GM21515 (cell line): ENCODE results near the gene POU6F2.
"Not testable (repeated sequence)": the region's sequence is repeated elsewhere in the genome, so short reads cannot be mapped to it uniquely, and the experiment has no call there.

Experiments
- ATAC-seq: cut with Tn5 transposase; IDR thresholded peaks from one replicate; pipeline ENCODE4 v1.9.1; 2021; ENCODE audit not compliant: unreplicated experiment

Gene POU6F2

DNA sequence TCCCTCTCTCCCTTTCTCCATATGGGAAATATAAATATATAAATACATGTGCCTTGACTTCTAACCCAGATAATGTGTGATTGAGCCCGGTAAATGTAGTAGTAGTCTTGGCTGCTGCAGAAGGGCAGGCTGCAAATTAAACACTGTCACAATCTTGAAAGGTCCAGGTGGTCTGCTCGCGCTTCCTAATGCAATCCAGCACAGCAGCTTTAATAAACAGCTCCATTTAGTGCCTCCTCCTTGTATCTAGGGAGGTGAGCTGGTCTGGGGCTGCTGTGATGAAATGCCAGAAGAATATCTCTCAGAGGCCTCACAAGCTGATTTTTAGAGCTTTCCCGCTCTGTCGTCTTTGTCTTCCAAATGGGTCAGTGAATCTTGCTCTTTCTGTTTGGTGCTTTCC is 782 bp downstream of the POU6F2 start:
- no peak for ATAC-seq

DNA sequence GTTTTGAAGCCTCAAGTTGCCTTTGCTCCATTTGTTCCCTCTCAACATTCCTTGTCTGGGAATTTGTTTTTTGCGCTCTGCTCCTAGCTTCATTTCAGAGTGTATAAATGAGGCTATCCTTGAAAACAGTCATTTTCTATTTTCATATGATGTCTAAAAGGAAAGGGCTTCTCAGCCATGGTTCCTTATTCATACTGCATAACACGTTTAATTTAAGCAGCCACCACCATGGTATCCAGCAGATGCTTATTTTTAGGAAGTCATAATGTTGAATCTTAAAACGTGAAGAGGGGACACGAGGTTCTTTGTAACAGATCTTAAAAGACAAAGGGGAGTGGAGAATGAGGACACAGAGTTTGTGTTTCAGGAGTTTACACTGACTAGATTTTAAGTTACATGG is 14.5 kb downstream of the POU6F2 start:
- no peak for ATAC-seq

DNA sequence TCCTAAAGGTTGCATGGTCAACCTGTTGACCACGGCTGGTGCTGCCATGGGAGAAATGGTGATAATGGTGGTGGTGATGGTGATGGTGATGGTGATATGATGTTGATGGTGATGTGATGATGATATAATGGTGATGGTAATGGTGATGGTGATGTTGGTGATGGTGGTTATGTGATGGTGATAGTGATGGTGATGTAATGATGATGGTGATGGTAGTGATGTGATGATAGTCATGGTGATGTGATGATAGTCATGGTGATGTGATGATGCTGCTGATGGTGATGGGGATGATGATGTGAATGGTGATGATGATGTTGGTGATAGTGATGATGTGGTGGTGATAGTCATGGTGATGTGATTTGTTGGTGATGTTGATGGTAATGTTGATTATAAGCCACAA is 23.9 kb downstream of the POU6F2 start:
- ATAC-seq, result no peak

DNA sequence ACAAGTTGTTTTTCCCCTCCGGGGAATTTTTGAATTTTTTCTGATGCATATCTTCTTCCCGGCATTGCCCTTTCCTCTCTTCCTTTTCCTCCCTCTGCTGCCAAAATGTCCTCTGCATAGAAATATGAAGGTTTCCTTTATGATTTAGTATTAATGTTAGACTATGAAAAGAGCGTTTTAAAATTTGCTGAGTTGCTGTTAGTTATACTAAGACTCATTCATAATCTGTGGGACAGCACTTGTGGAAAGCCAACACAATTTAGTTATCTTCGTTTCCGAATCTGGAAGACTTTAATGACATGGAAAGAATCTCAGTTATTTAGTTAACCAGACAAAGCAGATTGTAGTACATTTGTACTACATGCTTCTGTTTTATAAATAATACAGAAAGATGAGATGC is 25.0 kb downstream of the POU6F2 start:
- ATAC-seq, result no peak

DNA sequence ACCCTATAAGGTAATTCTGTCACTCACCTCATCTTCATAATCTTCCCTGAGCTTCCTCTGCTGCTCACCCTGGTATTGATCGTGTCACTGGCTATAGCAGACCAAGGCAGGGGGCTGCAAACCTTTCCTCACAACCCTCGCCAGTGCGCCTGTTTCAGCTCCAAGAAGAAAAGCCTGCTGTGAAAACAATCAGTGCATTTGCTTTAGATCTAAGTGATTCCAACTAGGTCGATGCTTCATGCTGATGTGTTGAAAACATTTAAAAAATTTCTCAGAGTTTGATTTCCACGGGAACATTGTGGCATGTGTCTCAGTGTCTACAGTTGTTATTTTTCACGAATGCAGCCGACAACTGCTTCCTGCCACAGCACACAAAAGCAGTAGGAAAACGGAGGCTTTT is 27.3 kb downstream of the POU6F2 start:
- no peak for ATAC-seq

DNA sequence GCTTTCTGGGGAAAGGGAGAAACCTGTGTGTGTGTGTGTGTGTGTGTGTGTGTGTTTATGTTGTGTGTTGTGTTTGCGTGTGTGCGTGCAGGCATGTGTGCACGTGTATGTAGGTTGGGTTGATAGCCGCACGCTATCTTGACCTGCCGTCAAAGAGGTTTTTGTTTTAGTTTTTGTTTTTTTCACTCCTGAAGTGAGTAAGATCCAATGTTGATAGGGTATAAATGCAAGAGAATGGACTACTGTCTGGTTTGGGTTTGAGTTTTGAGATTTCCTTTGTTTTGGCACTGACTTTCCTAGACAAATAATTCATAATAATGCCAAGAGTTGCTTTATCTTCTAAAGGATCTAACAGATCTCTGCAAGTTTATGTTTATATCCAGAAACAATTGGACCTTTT is 27.8 kb downstream of the POU6F2 start:
- ATAC-seq, result no peak

DNA sequence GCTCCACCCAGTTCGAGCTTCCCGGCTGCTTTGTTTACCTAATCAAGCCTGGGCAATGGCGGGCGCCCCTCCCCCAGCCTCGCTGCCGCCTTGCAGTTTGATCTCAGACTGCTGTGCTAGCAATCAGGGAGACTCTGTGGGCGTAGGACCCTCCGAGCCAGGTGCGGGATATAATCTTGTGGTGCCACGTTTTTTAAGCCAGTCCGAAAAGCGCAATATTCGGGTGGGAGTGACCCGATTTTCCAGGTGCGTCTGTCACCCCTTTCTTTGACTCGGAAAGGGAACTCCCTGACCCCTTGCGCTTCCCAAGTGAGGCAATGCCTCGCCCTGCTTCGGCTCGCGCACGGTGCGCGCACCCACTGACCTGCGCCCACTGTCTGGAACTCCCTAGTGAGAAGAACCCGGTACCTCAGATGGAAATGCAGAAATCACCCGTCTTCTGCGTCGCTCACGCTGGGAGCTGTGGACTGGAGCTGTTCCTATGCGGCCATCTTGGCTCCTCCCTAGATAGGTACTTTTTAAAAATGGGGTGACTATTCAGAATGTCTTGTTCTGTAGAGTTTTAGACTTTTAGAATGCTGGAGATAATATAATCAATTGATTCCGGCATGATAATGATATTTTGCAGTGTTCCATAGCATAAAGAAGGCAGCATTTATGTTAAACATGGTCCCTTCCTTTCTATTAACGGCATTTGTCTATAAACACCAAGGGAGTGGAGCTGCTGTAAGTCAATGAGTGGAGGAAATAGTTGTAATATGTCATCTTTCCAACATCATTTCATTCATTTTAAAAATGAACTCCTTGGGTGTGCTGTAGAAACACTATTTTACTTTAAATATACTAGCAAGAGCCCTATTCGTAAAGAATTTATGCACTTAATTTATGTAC is 35.6 kb downstream of the POU6F2 start:
- ATAC-seq, result not testable (repeated sequence)

DNA sequence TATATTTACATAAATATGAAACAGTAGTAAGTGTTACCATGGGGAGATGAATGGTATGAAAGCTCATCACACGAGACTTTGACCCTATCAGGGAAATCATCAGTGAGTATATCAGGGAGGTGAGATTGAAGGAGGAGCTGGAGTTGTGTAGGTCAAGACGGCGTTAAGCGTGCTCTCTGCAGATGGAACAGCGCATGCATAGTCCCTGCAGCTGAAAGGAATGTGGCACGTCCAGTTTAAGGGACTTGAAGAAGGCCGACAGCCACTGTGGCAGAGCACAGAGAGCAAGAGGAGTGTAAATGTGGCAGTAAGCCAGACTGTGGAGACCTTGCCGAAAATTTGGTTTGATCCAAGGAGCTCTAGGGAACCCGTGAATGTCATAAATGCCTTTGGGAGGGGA is 38.9 kb downstream of the POU6F2 start:
- no peak for ATAC-seq

DNA sequence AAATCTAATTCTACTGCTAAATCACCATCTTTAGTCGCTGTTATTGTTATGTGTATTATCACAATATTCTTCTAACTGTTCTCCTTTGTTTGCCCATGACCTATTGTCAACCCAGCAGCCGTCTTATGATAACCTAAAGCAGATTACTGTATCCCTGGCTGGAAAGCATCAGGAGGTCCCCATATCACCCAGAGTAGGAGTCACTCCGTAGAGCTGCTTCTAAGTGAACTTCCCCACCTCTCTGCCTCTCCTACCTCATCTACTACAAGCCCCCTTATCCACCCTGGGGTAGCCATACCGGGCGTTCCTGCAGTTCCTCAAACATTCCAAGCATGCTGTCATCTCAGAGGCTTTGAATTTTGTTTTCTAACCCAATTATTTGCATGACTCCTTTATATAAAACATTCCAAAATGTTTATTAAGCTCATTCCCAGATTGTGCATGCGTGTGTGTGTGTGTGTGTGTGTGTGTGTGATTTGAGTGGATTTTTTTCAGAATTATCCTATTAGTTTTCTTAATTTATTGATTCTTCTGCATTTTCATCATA is 39.7 kb downstream of the POU6F2 start:
- no peak for ATAC-seq

DNA sequence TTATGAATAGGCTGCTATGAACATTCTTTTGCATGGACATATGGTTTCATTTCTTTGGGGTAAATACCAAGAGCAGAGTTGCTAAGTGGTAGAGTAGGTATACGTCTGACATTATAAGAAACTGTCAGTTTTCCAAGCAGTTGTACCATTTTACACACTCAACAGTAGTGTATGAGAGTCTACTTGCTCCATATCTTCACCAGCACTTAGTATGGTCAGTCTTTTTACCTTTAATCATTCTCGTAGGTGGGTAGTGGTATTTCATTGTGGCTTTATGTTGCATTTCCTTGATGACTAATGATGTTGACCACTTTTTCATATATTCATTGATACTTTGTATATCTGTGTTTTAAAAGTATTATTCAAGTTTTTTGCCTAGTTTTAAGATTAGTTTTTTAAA is 45.1 kb downstream of the POU6F2 start:
- no peak for ATAC-seq

DNA sequence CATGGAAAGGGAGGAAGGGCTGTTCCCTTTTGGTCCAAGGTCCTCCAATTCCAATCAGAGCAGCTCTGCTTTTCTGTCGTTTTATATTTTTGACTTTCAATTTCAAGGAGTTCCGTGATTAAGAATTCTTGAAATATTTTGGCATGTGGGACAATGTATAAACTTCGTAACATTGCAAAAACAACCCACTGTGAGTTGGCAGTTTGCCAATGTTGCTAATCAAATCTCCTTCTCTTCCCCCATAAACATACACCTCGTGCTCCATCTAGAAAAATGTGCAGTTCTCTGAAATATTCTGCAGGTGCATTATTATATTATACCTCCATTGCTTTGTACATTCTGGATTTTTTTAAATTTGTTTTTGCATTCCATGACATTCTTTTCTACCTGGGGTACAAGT is 49.8 kb downstream of the POU6F2 start:
- ATAC-seq, result no peak

DNA sequence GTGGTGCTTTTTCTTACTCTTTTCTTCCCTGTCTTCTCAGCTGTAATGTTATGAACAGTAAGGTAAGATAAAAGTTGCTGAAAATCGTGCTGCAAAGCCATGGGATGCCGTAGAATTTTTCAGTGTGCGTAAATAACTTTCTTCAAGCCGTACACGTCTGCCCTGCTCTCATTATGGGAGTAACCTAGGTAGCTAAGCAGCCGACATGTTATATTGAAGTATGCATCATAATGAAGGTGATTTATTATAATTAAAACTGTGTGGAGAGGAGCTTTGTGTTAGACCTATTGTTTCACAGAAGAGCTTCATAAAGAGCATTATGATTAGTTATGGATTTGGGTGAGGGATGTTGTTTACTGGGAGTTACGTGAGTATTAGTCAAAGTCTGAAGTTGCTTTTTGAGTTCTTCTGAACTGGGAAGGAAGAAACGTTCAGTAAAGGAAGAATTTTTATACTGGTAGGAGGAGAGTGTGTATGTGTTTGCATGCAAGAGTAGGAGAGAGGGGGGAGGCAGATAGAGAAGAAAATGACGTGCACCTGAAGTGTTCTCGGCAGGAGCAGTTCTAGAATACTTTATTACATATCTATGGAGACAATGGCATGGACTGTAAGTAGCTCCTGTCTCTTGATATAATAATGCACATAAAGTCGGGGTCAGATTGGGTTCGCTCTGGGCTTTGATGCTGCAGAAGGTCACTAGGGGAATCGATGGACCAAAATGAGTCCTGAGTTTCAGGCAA is 56.3 kb downstream of the POU6F2 start:
- ATAC-seq, result no peak

DNA sequence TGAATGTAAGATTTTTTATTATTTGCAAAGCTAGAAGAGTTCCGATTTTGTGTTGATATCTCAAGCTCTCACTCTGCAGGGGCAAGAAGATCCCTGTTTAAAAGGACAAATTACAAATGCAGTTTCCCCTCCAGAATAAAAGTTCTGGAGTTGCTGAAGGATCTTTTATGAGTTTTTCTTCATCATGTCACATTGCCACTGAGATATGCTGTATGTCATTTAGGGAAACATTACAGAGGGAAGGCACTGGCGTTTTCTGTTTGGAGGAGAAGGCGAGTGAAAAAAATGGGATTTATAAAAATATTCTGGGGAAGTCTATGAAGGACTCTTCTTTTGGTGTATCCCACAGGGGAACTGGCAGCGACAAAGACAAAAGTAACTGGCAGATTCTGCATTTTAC is 57.4 kb downstream of the POU6F2 start:
- no peak for ATAC-seq

DNA sequence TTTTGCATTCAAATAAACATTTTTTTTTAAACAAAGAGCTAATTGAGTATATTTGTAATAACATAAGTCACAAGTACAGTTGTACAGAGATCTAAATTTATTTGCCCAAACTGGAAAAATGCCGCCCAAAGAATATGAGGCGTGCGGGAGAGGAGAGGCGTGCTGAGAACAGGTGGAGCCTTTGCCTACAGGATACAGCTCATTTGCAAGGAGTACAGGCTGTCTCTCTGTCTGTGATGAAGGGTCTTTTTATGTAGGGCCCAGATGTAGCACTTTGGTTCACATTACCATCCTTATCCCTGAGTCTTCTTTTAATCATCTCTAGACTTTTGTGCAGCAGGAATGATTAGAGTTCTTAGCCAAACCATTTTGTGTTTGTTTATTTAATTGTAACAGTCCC is 58.2 kb downstream of the POU6F2 start:
- ATAC-seq, result no peak

DNA sequence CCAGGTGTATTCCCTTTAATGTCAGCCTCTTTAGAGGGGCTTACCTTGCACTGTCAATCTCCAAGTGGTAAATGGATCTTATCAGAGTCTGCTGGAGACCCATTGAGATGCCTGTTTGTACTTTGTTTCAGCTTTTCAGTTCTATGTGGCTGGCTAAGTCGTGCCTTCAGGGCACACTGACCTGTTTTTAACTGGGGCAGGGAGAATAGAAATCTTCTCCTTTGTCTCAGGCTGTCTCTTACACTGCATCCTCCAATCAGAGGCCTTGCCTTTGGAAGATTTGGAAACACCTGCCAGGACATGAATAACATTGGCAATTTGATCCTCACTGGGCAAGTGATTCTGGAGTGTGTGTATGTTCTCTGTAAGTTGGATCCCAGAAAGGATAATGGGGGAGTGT is 65.0 kb downstream of the POU6F2 start:
- no peak for ATAC-seq

DNA sequence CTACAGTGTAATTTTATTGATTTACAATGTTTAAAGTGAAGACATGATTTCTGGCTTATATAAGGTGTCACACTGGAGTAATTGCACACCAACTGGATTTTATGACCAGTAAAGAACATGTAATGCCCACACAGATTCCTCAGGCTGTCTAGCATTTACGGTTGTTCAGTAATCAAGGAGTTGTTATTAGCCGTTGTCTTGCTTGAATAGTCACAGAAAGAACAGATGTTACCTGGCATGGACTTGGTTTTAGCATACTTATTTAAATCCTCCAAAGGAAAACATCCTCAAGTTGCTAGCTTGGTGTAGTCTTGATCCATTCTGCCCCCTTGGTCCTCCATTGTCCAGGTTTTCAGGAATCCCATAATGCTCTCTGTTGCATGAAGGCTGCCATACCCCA is 65.8 kb downstream of the POU6F2 start:
- ATAC-seq, result no peak

DNA sequence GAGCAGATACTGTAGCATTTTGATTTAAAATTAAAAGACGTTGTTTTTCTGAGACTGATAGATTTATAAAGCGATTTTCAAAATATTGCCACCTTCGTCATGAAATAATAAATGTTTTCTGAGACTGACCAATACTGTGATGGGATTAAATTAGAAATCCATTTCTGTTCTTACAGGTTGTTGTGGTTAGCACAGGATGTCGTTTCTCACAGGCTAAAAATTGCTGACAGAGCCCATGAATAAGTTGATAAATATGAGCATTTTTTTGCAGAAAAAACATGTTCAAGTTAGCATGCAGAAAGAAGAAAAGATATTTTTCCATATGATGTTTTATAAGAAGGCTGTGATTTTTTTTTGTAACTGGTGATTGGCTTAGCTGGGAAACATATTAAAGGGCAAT is 66.8 kb downstream of the POU6F2 start:
- ATAC-seq, result no peak

DNA sequence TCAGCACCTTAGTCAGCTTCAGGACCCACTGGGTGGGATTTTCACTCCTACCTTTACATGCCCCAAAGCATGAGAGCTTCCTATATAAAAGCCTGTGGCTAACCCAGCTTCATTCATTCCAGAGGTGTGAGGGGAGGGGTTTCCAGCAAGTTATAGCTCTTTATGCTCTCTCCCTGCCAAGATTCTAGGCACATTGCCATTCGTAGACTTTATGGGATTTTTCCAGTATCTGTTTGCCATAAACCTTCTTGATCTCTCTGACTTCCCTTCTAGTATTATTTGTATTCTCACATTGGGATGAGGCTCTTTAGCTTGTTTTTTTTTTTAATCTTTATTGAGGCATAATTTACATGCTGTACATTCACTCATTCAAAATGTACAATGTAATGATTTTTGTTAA is 67.5 kb downstream of the POU6F2 start:
- no peak for ATAC-seq

DNA sequence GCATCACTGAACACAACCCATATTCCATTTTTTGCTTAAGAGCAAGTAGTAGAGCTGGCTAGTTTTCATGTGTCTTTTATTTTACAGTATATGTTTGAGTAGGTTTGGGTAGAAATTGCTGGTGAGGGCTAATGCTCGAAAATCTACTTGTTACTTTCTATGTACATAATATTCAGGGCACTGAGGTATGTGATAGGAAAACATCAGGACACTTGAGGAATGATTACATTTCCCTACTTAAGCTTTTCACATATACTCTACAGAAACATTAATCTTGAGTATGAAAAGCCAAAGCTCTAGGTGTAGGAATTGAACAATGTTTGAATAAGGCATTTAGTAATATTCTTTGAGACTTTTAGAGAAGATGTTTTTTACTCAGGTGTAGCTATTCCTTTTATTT is 73.6 kb downstream of the POU6F2 start:
- no peak for ATAC-seq

DNA sequence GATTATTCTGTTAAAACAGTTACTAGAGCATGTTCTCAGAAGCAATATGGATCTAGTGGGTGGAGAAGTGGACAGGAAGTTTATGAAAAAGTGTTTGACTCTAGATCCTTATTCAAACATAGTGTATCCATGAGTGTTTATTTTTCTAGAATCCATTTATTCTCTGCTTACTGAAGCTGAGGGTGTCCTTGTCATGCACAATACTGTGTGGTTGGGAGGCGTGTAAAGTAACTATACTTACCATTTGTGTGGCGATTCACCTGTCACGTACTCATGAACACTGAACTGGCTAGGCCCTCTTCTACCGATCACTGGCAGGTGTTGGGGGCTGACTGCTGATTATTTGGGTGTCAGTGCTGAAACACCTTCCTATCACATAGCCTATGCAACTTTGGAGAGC is 74.0 kb downstream of the POU6F2 start:
- no peak for ATAC-seq

DNA sequence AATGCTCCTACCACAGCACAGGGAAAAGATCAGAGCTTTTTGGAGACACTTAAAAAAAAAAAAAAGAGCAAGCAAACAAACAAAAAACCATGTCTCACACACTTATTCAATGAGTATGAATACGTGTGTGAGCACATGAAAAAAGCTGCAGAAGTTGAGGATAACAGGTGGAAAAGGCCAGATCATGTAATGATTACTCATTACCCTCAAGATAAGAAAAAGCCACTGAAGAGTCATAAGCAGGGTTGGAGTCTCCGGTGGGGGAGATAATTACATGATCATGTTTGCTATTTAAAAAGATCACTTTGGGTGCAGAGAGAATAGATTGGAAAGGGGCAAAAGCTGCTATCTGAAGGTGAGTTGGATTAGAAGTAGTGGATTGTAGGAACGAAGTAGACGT is 77.0 kb downstream of the POU6F2 start:
- no peak for ATAC-seq

DNA sequence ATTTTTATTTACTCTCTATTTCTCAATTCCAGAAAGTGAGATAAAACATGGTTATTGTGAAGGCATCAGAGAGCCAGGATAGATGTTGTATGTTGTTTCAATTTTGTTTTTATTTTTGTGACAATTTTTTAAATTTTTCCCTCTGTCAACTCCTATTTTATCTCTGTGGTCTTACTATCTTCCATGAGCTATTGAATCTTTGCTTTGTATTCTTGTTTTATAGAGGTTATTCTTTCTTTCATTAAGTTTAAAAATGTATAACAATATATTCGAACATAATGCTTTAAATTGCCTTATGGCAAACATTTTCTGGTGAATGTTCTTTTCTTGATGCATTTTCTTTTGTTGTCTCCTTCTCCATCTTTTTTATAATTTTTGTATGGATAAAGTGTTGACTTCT is 78.4 kb downstream of the POU6F2 start:
- ATAC-seq, result no peak
